Pancreas (tissue), 10 donors: ENCODE measurements around the gene KIZ. TPM values are rescaled to one million over a fixed set of nuclear protein-coding genes. Genes with fewer than 3 reads are reported as not detected.

ENCODE experiments used
- ATAC-seq, 4 donors: fragments of 200-7000 bp; cut with Tn5 transposase; one replicate each; pipeline versions ENCODE4 v1.8.0 to v1.9.1; 2020; ENCODE audit warnings: mild to moderate bottlenecking in 4 of 4, moderate library complexity in 4 of 4
- DNase-seq, 6 donors: peaks; one replicate each; pipeline ENCODE4 v3.0.0-alpha.2; 2020
- FAIRE-seq: peaks from 2 replicates; lab custom pipeline; 2012; peaks lifted over from hg19 to GRCh38; lab: Jason Lieb, UNC
- H3K27ac ChIP-seq, 4 donors: fragments of 200-600 bp; sonication (generic); 1 replicate in 3 of 4; 2 replicates in 1 of 4; pipeline versions ENCODE4 v1.5.0 to v1.8.0; 2020
- H3K27me3 ChIP-seq, 4 donors: fragments of 200-600 bp; one replicate each; pipeline ENCODE4 v1.8.0; 2021
- H3K36me3 ChIP-seq, 3 donors: fragments of 200-600 bp; sonication (generic) in 1 of 3; one replicate each; pipeline versions ENCODE4 v1.5.0 to v1.8.0; 2020 to 2021
- H3K4me1 ChIP-seq, 3 donors: fragments of 200-600 bp; one replicate each; pipeline ENCODE4 v1.8.0; 2021
- H3K4me3 ChIP-seq, 4 donors: fragments of 200-600 bp; sonication (generic) in 2 of 4; one replicate each; pipeline versions ENCODE4 v1.5.0 to v1.8.0; 2020 to 2021
- H3K9me3 ChIP-seq, 4 donors: fragments of 200-600 bp; one replicate each; pipeline ENCODE4 v1.8.0; 2021
- CTCF ChIP-seq, 4 donors: fragments of 200-600 bp; sonication (generic) in 3 of 4; IDR thresholded peaks; one replicate each; pipeline versions ENCODE4 v1.5.0 to v1.8.0; 2021; ENCODE audit warnings: antibody characterized with exemption in 4 of 4
- WGBS, 2 donors: extraction: QIAGEN DNeasy Blood & Tissue Kit; methylation state at CpG; one replicate each; pipeline ENCODE4 v1.1.7; 2013; 5-methylcytosine and 5-hydroxymethylcytosine counted together
- intact Hi-C, 3 donors: fragments of 100-400 bp; cut with DNase I; formaldehyde crosslinking; loops; one replicate each; pipeline versions ENCODE4 v1.11.1 to v1.14.2; 2022
- polyA plus RNA-seq, 2 donors: library from polyadenylated mRNA; stranded (reverse); fragments of 200-250 nt; gene quantifications; one replicate each; pipeline ENCODE4 v1.2.3, GENCODE V29; 2013
- total RNA-seq, 6 donors: library from RNA; stranded (reverse); fragmentation: NEBNext Ultra II Directional in 4 of 6; extraction: Animal tissue kit (Norgen Biotek cat#: 25700) in 4 of 6; gene quantifications; one replicate each; pipeline versions ENCODE4 v1.2.1 to v1.2.4, GENCODE V29; 2021 to 2023
- donor health status: healthy with polysubstance abuse.
- donor health status: DM: no; HTN: no; CAD: no; lungs with moderate emphysema.
- donor health status: DM: no; HTN: no; CAD: no.
- donor health status: control.
- donor health status: control.
- donor health status: Bipolar disorder and iron deficiency.
- donor health status: DM: yes; HTN: yes; CAD: no.
- donor health status: DM: no; HTN: no; CAD: no.
- donor health status: DM: no; HTN: no; CAD: no.
- donor health status: DM: yes; HTN: yes; CAD: no.

Gene KIZ
- total and polyA plus RNA-seq, 8 donors = 8.5 to 28.7 (median 19.2) TPM

- TF ChIP-seq CTCF (IDR thresholded peaks at IDR 0.05) = no peak
- H3K4me3 ChIP-seq = no peak overlapping the region
- H3K27ac ChIP-seq = no peak overlapping the region
- intact Hi-C loops = no loop called here
- H3K27me3 ChIP-seq = no peaks in the 10 kb centered on the region
- no peak for ATAC-seq
- FAIRE-seq = no peak
- DNase-seq = no peak
- H3K9me3 ChIP-seq = no peaks in the 10 kb centered on the region
- 68 to 81% methylated on average over 1 of the region's 1 CpG for WGBS, 2 donors
- no peaks in the 10 kb centered on the region for H3K36me3 ChIP-seq
- no peaks in the 10 kb centered on the region for H3K4me1 ChIP-seq
These were observed 65.0 kb downstream of the KIZ start for GRCh38 chr20:21190869-21191268.

- no peaks in the 10 kb centered on the region for H3K36me3 ChIP-seq
- intact Hi-C loops = no loop called here
- 73 to 78% methylated on average over 5 of the region's 5 CpGs for WGBS, 2 donors
- FAIRE-seq = no peak
- no peaks in the 10 kb centered on the region for H3K4me1 ChIP-seq
- no peak for TF ChIP-seq CTCF (IDR thresholded peaks at IDR 0.05)
- no peaks in the 10 kb centered on the region for H3K9me3 ChIP-seq
- no peak overlapping the region for H3K4me3 ChIP-seq
- no peak for ATAC-seq
- no peak overlapping the region for H3K27ac ChIP-seq
- DNase-seq = no peak
- H3K27me3 ChIP-seq = no peaks in the 10 kb centered on the region
These were observed 66.0 kb downstream of the KIZ start for GRCh38 chr20:21191839-21192238.

- Histone ChIP-seq H3K27me3 (no peaks in the 10 kb centered on the region), H3K36me3 (no peaks in the 10 kb centered on the region), H3K27ac (no peak overlapping the region), H3K4me3 (no peak overlapping the region), H3K4me1 (no peaks in the 10 kb centered on the region), H3K9me3 (no peaks in the 10 kb centered on the region)
- no peak for TF ChIP-seq CTCF (IDR thresholded peaks at IDR 0.05)
- DNase-seq (no peak), ATAC-seq (no peak), FAIRE-seq (no peak)
- WGBS, 2 donors = 92% methylated on average over 2 of the region's 2 CpGs
- intact Hi-C loops = no loop called here
These were observed 76.4 kb downstream of the KIZ start for GRCh38 chr20:21202259-21202658.

- Histone ChIP-seq H3K36me3 (no peaks in the 10 kb centered on the region), H3K4me3 (no peak overlapping the region), H3K4me1 (no peaks in the 10 kb centered on the region), H3K27ac (no peak overlapping the region), H3K9me3 (no peaks in the 10 kb centered on the region), H3K27me3 (no peaks in the 10 kb centered on the region)
- 71 to 73% methylated on average over 4 of the region's 4 CpGs for WGBS, 2 donors
- ATAC-seq (no peak), FAIRE-seq (no peak), DNase-seq (no peak)
- intact Hi-C loops = no loop called here
- no peak for TF ChIP-seq CTCF (IDR thresholded peaks at IDR 0.05)
These were observed 77.3 kb downstream of the KIZ start for GRCh38 chr20:21203088-21203656.

GRCh38 chr20:21206584-21206983 is 80.7 kb downstream of the KIZ start:
- no peaks in the 10 kb centered on the region for H3K36me3 ChIP-seq
- no peaks in the 10 kb centered on the region for H3K4me1 ChIP-seq
- H3K9me3 ChIP-seq = no peaks in the 10 kb centered on the region
- H3K4me3 ChIP-seq = no peak overlapping the region
- WGBS, 2 donors = 84 to 93% methylated on average over 3 of the region's 3 CpGs
- ATAC-seq (no peak), FAIRE-seq (no peak), DNase-seq (no peak)
- no peaks in the 10 kb centered on the region for H3K27me3 ChIP-seq
- no peak overlapping the region for H3K27ac ChIP-seq
- TF ChIP-seq CTCF (IDR thresholded peaks at IDR 0.05) = no peak
- intact Hi-C loops = no loop called here
